GM12874 (cell line): ENCODE measurements around the gene KLHDC3.

ENCODE experiments used
- TF ChIP-seq, protein P1 (sequence below): IDR thresholded peaks from 2 replicates; pipeline ENCODE4 v1.5.1; 2011; ENCODE audit warnings: low read depth, mild to moderate bottlenecking, control low read depth, low read length, moderate library complexity; ENCODE audit not compliant: insufficient read depth

Gene KLHDC3

DNA sequence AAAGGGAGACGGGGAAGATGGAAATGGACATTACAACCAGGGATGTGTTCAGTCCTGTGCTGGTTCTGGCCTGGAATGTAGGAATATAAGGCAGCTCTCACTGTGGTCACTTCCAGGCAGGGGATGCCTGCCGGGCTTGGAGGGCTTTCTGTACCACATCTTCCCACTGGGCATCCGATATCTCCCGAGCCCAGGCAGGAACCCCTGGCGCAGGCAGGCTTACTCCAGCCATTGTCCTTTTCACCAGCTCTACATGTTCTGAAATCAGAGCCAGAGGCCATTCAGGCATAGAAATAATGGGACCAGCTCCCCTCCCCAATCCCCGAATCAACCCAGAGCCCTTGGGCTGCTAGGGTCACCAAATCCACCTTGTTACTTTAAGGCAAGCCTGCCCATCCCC, 1.7 kb upstream of the KLHDC3 start:
- TF ChIP-seq, protein P1, sequence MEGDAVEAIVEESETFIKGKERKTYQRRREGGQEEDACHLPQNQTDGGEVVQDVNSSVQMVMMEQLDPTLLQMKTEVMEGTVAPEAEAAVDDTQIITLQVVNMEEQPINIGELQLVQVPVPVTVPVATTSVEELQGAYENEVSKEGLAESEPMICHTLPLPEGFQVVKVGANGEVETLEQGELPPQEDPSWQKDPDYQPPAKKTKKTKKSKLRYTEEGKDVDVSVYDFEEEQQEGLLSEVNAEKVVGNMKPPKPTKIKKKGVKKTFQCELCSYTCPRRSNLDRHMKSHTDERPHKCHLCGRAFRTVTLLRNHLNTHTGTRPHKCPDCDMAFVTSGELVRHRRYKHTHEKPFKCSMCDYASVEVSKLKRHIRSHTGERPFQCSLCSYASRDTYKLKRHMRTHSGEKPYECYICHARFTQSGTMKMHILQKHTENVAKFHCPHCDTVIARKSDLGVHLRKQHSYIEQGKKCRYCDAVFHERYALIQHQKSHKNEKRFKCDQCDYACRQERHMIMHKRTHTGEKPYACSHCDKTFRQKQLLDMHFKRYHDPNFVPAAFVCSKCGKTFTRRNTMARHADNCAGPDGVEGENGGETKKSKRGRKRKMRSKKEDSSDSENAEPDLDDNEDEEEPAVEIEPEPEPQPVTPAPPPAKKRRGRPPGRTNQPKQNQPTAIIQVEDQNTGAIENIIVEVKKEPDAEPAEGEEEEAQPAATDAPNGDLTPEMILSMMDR: no peak

DNA sequence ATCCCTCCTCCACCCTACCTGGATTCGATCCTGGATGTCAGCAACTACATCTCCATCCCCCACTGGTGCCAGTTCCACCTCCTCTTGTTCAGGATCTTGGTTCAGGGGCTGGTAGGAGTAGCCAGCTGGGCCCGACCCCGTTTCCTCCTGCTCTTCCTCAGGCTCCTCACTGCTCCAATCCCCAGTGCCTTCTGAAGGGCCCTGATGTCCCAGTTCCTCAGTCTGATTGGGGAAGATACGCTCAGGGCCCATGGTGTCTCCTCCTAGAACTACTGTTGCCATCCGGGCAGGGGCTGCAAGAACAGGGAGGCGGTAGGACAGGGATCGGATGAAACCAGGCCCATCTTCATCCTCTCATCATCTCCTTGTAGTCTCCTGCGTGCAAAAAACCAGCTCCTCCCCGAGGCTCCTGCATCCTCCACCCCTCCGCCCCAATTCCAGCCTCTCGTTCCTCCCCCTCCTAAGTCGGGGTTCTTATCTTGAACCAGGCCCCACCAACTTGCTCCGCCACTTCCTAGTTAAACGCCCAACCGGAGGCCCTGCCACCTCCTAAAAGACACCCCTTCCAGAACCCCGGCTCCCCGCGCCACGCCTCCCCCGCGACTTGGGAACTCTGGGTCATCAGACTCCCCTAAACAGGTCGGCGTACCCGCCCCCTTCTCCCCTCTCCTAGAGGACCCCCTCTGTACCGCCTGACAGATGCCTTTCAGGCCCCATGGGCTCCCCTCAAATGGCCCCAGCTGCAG, 779 bp upstream of the KLHDC3 start:
- TF ChIP-seq, protein P1: no peak

DNA sequence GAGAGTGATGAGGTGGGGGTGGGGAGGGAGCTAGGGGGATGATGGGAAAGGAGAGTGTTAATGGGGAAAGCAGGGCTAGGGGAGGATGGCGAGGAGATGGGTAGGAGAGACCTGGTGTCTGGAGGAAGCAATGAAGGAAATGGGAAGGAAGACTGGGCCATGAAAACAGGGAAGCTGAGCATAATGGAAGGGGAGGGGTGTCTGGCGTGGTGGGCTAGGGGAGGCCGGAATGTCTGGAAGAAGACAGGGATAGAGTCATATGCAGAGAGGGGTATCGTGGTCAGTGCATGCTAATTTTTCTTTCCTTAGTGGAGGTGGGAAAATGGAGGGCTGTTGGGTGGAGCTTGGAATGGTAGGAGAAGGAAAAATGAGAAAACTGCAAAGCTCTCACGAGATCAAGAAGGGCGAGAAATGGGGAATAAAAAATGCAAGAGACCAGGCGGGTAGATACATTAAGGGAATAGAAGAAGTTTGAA, 423 bp downstream of the KLHDC3 start:
- TF ChIP-seq, protein P1: no peak

DNA sequence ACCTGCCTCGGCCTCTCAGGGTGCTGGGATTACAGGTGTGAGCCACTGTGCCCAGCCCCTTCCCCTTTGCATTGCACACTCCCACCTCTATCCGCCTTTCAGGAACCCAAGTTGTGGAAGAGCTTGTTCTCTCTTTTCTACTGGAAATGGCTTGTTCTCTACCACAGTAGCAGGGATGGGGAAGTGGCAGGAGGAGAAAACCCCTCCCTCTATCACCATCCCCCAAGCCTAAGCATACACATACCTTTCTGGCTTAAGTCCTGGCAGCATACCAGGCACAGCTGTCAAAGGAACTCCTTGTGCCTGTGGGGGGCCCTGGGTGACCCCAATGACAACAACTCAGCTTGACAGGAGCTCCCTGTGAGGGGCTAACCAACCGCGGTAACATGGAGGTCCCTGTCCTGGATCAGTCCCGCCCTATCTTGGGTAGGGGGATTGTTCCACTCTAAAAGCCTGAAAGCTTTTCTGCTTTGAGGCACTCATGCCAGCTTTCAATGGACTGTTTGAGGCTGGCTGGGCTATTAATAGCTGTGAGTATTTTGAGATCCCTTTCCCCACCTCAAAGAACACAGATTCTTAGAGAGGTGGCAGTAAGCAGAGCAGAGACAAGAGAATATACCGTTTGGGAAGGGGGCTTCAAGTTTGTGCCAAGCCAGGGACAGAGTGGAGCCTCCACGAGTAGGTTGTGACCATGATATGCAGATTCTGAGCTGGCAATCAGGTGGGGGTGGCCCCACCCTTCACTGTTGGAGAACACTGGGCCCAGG, 2.3 kb downstream of the KLHDC3 start:
- TF ChIP-seq, protein P1: no peak

DNA sequence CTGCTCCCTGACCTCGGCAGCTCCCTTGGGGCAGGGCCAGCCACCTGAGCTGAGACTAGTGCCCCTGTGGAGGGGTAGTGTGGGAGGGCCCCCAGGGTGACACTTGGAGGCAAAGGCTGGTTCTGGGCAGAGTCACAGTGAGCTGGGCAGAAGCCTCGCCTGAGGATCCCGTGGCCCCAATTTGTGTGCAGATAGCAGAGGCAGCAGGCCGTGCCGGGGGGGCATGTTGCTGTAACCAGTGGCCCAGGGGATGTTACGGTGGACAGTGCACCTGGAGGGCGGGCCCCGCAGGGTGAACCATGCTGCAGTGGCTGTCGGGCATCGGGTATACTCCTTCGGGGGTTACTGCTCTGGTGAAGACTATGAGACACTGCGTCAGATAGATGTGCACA, 2.9 kb downstream of the KLHDC3 start:
- TF ChIP-seq, protein P1: no peak

DNA sequence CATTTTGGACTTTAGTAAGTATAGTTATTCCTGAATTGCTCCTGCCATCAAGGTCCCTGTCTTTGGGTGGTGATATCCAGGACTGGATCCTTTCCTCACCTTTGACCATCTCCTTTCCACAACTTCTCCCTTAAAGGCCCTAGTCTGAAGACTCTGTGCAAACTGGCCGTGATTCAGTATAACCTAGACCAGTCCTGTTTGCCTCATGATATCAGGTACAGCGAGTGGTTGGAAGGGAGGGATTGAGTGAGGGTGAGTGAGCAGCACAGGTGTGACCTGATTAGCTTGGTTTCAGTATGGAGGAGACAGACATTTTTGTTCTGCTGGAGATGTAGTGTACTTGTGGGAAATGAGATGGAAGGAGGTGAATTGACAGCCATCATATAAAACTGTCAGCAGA, 5.1 kb downstream of the KLHDC3 start:
- TF ChIP-seq, protein P1: no peak

DNA sequence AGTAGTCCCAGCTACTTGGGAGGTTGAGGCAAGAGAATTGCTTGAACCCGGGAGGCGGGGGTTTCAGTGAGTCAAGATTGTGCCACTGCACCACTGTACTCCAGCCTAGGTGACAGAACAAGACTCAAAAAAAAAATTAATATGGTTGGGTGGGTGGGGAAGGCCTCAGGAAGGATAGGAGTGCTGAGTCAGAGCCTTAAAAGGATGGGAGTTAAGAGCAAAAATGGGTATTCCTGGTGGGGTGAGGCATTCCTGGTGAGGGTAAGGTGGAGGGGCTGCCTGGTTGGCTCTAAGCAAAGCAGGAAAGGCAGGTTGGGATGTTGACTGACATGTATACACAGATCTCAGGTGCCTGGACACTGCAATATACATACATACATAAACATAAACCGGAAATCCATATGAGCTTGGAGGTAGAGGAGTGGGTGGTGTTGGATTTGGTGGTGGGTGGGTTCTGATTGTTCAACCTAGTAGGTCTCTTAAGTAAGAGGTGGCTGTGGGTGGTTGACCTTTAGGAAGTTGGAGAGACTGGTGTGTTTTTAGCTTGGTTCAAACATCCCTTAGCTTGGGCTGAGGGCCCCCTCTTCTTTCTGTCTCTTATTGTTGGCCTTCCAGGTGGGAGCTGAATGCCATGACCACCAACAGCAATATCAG, 6.1 kb downstream of the KLHDC3 start:
- TF ChIP-seq, protein P1: no peak
